Ovary (tissue), 3 donors: ENCODE results near the gene CNNM3.

Source experiments
- CTCF ChIP-seq, 3 donors: fragments of 450-650 bp in 2 of 3; fragments of 200-600 bp in 1 of 3; IDR thresholded peaks; one replicate each; pipeline versions ENCODE4 v1.5.1 to v1.8.0; 2016 to 2022; ENCODE audit warnings: antibody characterized with exemption in 3 of 3, mild to moderate bottlenecking in 1 of 3
- EP300 ChIP-seq: sonication (generic); formaldehyde crosslinking; IDR thresholded peaks from one replicate; pipeline ENCODE4 v1.6.1; 2017; ENCODE audit warnings: antibody characterized with exemption
- POLR2A ChIP-seq: fragments of 450-650 bp; IDR thresholded peaks from one replicate; pipeline ENCODE4 v1.6.1; 2017; ENCODE audit warnings: antibody characterized with exemption, mild to moderate bottlenecking, moderate library complexity
- donor health status: DM: no; HTN: no; CAD: no.

GRCh38 chr2:96852667-96853066 lies 36.6 kb downstream of the CNNM3 start:
- no peak for TF ChIP-seq CTCF (IDR thresholded peaks at IDR 0.05)
- no peak for TF ChIP-seq EP300
- no peak for TF ChIP-seq POLR2A
